ENCODE measurements around the gene ALDH3A1.
A peak's percentile ranks its signal among the peaks of the same experiment; 100 is the strongest.

Gene ALDH3A1

DNA sequence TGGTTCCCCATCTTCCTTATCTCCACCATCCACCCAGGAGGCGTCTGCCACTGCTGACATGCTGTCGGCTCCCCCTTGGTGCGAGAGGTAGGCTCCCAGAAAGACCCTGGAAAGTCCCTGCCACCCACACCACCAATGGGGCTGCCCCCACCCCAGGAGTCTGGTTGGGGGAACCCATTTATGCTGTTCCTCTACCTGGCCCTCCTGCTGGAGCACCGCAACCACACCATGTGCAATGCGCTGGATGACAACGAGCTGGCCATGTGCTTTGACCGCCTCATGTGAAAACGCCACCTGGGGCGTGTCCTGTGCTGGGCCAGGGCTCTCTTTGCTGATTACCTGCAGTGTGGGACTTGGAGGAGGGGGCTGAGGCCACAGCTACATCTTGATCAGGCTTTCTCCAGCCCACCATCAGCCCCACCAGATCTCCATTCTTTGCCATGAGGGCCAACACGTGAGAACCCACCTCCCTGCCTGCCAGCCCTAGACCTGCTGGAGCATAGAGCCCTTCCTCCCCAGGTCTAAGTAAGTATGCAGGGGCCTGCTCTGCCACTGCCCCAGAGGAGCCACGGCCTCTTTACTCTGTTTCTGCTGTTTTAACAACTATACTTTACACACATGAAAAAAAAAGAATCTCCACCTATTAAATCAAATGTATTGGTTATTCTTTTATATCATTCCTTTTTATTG, 7.9 kb upstream of the ALDH3A1 start:
- H3K4me3 ChIP-seq (ENCODE audit: low read depth, low read length) = no peak overlapping the region
- DNase-seq (ENCODE audit: low read depth) = no peak
- TF ChIP-seq, protein P1, sequence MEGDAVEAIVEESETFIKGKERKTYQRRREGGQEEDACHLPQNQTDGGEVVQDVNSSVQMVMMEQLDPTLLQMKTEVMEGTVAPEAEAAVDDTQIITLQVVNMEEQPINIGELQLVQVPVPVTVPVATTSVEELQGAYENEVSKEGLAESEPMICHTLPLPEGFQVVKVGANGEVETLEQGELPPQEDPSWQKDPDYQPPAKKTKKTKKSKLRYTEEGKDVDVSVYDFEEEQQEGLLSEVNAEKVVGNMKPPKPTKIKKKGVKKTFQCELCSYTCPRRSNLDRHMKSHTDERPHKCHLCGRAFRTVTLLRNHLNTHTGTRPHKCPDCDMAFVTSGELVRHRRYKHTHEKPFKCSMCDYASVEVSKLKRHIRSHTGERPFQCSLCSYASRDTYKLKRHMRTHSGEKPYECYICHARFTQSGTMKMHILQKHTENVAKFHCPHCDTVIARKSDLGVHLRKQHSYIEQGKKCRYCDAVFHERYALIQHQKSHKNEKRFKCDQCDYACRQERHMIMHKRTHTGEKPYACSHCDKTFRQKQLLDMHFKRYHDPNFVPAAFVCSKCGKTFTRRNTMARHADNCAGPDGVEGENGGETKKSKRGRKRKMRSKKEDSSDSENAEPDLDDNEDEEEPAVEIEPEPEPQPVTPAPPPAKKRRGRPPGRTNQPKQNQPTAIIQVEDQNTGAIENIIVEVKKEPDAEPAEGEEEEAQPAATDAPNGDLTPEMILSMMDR (IDR thresholded peaks at IDR 0.05; ENCODE audit: low read depth, low read length) = no peak
- no peak for TF ChIP-seq MYC (IDR thresholded peaks at IDR 0.05; ENCODE audit: low read depth, low read length)
- no peak for TF ChIP-seq POLR2A (IDR thresholded peaks at IDR 0.05; ENCODE audit: extremely low read depth, insufficient read length)
- TF ChIP-seq, protein P2, sequence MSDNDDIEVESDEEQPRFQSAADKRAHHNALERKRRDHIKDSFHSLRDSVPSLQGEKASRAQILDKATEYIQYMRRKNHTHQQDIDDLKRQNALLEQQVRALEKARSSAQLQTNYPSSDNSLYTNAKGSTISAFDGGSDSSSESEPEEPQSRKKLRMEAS (IDR thresholded peaks at IDR 0.05; ENCODE audit: low read depth, low read length) = no peak

DNA sequence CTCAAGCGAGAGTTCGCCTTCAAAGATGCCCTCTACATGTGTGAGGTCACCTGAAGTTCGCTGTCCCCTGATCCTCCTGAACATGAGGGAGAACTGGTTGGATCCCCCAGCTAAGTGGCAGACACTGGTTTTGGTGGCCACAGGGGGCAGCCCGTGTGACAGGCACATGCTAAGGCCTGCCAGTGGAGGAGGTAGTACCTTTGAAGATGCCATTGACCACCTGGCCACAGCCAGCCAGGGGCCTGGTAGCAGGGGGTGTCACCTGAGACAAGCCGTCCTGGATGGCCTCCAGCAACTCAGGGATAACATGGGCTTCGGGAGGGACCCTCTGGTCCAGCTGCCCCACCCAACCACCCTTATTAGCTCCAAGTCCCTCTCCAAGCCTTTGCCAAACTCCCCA, 7.3 kb upstream of the ALDH3A1 start:
- TF ChIP-seq, protein P2 (IDR thresholded peaks at IDR 0.05; ENCODE audit: low read depth, low read length) = no peak
- no peak for TF ChIP-seq MYC (IDR thresholded peaks at IDR 0.05; ENCODE audit: low read depth, low read length)
- no peak for TF ChIP-seq POLR2A (IDR thresholded peaks at IDR 0.05; ENCODE audit: extremely low read depth, insufficient read length)
- TF ChIP-seq, protein P1 (IDR thresholded peaks at IDR 0.05; ENCODE audit: low read depth, low read length) = no peak
- no peak for DNase-seq (ENCODE audit: low read depth)
- H3K4me3 ChIP-seq (ENCODE audit: low read depth, low read length) = no peak overlapping the region

DNA sequence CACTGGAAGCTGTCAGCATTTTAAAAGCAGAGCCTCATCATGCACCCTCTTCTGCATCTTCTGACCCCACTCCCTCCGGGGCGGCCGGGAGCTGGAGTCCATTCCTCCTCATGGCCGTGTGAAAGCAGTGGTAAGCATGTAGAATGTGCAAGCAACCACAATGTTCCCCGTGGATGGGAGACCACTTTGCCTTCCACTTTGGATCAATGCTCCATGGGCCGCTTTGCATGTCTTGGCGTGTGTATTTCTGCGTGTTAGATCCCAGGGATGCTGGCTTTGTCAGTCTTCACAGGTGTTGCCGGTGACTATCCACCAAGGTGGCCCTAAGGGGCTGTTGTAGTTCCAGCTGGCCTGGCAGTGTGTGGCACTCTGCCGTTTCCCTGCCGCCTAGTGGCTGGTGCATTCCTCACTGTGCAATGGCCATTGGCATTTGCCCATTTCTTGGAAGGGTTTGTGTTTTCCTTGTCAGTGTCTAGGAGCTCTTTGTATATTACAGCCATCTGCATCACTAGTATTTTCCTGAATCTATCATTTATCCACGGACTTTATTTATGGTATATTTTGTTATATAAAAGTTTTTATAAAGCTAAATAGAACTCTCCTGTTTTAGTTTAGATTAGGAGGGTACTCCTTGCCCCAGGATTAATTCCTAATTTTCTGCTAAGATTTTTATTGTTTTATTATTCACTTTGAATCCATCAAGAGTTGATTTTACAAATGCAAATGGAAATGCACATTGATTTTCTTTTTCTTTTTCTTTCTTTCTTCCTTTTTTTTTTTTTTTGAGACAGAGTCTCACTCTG, 5.8 kb upstream of the ALDH3A1 start:
- no peak for DNase-seq (ENCODE audit: low read depth)
- no peak overlapping the region for H3K4me3 ChIP-seq (ENCODE audit: low read depth, low read length)
- TF ChIP-seq, protein P1 (IDR thresholded peaks at IDR 0.05; ENCODE audit: low read depth, low read length) = peak; percentile 60
- no peak for TF ChIP-seq POLR2A (IDR thresholded peaks at IDR 0.05; ENCODE audit: extremely low read depth, insufficient read length)

DNA sequence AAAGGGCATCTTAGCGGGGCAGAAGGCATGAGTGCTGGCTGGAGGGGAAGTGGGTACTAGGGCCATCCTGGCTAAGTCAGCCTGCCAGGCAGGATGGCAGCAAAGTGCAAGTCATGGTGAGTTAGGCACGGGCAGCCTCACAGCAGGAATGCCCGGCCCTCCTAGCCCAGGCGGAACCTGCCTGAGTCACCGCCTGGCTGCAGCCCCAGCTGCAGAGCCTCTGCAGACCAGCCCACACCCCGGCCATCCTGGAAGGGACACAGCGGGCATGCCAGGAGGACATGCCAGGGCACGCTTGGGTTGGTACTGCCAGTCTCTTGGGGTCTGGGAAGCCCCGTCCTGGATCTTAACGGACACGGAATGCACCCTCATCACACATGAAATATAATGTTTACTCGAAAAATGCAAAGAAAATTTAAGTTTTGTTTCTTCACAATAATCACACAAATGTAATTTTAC, 5.0 kb upstream of the ALDH3A1 start:
- TF ChIP-seq MYC (IDR thresholded peaks at IDR 0.05; ENCODE audit: low read depth, low read length) (no peak), POLR2A (IDR thresholded peaks at IDR 0.05; ENCODE audit: extremely low read depth, insufficient read length) (no peak)
- TF ChIP-seq, protein P2 (IDR thresholded peaks at IDR 0.05; ENCODE audit: low read depth, low read length) = no peak
- TF ChIP-seq, protein P1 (IDR thresholded peaks at IDR 0.05; ENCODE audit: low read depth, low read length) = no peak
- no peak overlapping the region for H3K4me3 ChIP-seq (ENCODE audit: low read depth, low read length)
- DNase-seq (ENCODE audit: low read depth) = peak; percentile 67

DNA sequence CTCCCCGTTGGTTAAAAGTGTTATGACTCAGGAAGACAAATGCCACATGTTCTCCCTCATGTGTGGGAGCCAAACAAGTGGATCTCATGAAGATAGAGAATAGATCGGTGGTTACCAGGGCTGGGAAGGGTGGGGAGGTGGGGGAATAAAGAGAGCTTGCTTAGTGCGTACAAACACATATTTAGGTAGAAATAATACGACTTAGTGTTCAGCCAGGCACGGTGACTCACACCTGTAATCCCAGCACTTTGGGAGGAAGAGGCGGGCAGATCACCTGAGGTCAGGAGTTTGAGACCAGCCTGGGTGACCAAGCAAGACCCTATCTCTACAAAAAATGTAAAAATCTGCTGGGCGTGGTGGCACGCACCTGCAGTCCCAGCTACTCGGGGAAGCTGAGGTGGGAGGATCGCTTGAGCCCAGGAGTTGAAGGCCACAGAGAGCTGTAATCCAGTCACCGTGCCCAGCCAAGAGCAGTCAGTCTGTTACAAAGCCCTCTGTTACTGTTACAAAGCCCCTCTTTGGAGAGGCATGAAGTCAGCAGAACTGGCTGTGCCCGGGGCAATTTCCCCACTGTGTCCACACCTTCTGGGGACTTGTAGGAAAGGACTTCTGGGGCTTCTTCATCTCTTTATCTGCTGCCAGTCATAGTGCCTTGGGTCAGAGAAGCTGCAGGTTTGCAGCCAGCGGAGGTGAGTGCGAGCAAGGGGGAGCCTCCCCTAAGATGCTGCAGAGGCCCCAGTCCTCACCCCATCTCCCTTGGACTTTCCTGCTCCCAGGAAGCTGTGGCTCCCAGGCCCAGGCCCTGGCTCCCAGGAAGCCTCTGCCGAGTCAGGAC, 4.3 kb upstream of the ALDH3A1 start:
- TF ChIP-seq POLR2A (IDR thresholded peaks at IDR 0.05; ENCODE audit: extremely low read depth, insufficient read length) = no peak
- no peak for DNase-seq (ENCODE audit: low read depth)

DNA sequence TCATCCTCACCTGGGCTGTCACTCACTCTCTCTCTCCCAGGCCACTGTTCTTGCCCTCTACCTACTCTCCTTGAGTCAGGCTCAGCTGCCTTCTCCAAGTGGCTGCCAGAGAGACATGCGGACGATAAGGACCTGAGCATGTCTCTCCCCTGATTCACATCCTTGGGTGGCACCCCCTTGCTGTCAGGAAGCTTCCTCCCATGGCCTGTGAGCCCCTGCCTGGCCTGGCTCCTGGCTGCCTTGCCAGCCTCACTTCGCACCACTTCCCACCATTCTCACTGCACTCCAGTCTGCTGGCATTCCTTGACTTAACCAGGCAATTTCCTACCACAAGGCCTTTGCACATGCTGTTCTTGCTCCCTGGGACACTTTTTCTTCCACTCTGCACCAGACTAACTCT, 2.7 kb upstream of the ALDH3A1 start:
- no peak overlapping the region for H3K4me3 ChIP-seq (ENCODE audit: low read depth, low read length)
- DNase-seq (ENCODE audit: low read depth) = no peak
- TF ChIP-seq, protein P2 (IDR thresholded peaks at IDR 0.05; ENCODE audit: low read depth, low read length) = no peak
- TF ChIP-seq MYC (IDR thresholded peaks at IDR 0.05; ENCODE audit: low read depth, low read length) = no peak
- TF ChIP-seq, protein P1 (IDR thresholded peaks at IDR 0.05; ENCODE audit: low read depth, low read length) = no peak
- no peak for TF ChIP-seq POLR2A (IDR thresholded peaks at IDR 0.05; ENCODE audit: extremely low read depth, insufficient read length)

More for the DNA sequence above, 4.3 kb upstream of the ALDH3A1 start:
- no peak overlapping the region for H3K4me3 ChIP-seq (ENCODE audit: low read depth, low read length)

Measured in NB4 (cell line).